Measurements from ENCODE around the gene UGT1A6.

DNA sequence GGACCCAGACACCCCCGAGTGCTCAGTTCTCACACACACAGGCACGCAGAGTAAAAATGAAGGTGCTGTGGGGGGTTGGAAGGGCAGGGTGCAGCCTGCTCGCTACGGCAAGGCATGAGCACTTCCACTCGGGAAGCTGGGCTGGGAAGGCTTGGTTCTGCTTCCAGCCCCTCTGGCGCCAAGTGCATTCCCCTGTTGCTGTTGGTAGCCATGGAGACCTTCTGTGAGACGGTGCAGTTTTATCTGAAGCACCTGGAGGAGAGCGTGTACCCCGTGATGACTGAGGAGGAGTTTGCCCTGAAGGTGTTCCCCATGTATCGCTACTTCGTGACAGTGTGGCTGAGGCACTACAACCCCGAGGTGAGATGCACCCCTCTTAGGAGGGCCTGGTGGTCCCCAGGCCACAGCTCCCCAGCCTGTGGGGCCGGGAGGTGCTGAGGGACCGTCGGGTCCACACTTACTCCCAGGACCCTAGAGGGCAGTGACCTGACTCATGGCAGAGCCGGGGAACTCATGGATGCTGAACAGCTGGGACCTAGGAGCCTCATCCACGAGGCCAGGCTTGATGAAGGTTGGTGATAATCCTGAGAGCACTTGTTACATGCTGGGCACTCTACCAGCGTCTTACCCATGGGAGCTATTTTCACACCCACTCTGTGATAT, 100.9 kb downstream of the UGT1A6 start:
- TF ChIP-seq, protein P1, sequence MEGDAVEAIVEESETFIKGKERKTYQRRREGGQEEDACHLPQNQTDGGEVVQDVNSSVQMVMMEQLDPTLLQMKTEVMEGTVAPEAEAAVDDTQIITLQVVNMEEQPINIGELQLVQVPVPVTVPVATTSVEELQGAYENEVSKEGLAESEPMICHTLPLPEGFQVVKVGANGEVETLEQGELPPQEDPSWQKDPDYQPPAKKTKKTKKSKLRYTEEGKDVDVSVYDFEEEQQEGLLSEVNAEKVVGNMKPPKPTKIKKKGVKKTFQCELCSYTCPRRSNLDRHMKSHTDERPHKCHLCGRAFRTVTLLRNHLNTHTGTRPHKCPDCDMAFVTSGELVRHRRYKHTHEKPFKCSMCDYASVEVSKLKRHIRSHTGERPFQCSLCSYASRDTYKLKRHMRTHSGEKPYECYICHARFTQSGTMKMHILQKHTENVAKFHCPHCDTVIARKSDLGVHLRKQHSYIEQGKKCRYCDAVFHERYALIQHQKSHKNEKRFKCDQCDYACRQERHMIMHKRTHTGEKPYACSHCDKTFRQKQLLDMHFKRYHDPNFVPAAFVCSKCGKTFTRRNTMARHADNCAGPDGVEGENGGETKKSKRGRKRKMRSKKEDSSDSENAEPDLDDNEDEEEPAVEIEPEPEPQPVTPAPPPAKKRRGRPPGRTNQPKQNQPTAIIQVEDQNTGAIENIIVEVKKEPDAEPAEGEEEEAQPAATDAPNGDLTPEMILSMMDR (IDR thresholded peaks at IDR 0.05; ENCODE audit: low read length): no peak
- no peak for TF ChIP-seq EZH2 (IDR thresholded peaks at IDR 0.05; ENCODE audit: borderline replicate concordance, low read length)
